GM19043 (cell line): ENCODE measurements around the gene MYMX.
A peak's percentile ranks its signal among the peaks of the same experiment; 100 is the strongest.

ENCODE experiments used
- ATAC-seq: cut with Tn5 transposase; IDR thresholded peaks from one replicate; pipeline ENCODE4 v1.9.1; 2021; ENCODE audit warnings: low read depth; ENCODE audit not compliant: unreplicated experiment

The MYMX gene

GRCh38 chr6:44219053-44219814, 2.5 kb downstream of the MYMX start:
- peak; percentile 45 for ATAC-seq

GRCh38 chr6:44219815-44220784, 3.4 kb downstream of the MYMX start:
- no peak for ATAC-seq

GRCh38 chr6:44220913-44221290, 4.2 kb downstream of the MYMX start:
- ATAC-seq = no peak

GRCh38 chr6:44221291-44221960, 4.7 kb downstream of the MYMX start:
- ATAC-seq = no peak

GRCh38 chr6:44221961-44222335, 5.2 kb downstream of the MYMX start:
- ATAC-seq = no peak

- no peak for ATAC-seq
Observed at GRCh38 chr6:44222486-44223318, 6.0 kb downstream of the MYMX start.

GRCh38 chr6:44223319-44224028, 6.7 kb downstream of the MYMX start, which contains the start of gene SLC29A1:
Gene SLC29A1, plus strand, starts transcription at chr6:44223595. Its CDS starts 3,719 bp downstream, at chr6:44227314.
- peak; percentile 38 for ATAC-seq

GRCh38 chr6:44224029-44224964, 7.6 kb downstream of the MYMX start:
- peak; percentile 9 for ATAC-seq

GRCh38 chr6:44224965-44225305, 8.2 kb downstream of the MYMX start:
- ATAC-seq = no peak

GRCh38 chr6:44225579-44226325, 9.0 kb downstream of the MYMX start:
- ATAC-seq = no peak

GRCh38 chr6:44226368-44227147, 9.8 kb downstream of the MYMX start:
- no peak for ATAC-seq

- no peak for ATAC-seq
Observed at GRCh38 chr6:44227148-44227793, 10.5 kb downstream of the MYMX start.

- ATAC-seq = no peak
Observed at GRCh38 chr6:44228031-44228430, 11.3 kb downstream of the MYMX start.

GRCh38 chr6:44228433-44228832, 11.7 kb downstream of the MYMX start:
- ATAC-seq = no peak

- no peak for ATAC-seq
Observed at GRCh38 chr6:44228836-44229235, 12.1 kb downstream of the MYMX start.

GRCh38 chr6:44229376-44230033, 12.8 kb downstream of the MYMX start:
- no peak for ATAC-seq
